ENCODE results near the gene DGCR2.

GRCh38 chr22:18994701-18995326 is 127.4 kb downstream of the DGCR2 start:
- TF ChIP-seq GATA3 (IDR thresholded peaks at IDR 0.05; ENCODE audit: low read depth, low read length) (no peak), GATA2 (IDR thresholded peaks at IDR 0.05; ENCODE audit: low read depth, low read length) (no peak)
